Prostate gland (tissue), 2 donors: ENCODE data around the gene IL12RB2.

ENCODE experiments used
- POLR2A ChIP-seq: fragments of 450-650 bp; IDR thresholded peaks from one replicate; pipeline ENCODE4 v1.6.1; 2016; ENCODE audit warnings: antibody characterized with exemption, mild to moderate bottlenecking
- POLR2AphosphoS5 ChIP-seq: sonication (generic); formaldehyde crosslinking; IDR thresholded peaks from one replicate; pipeline ENCODE4 v1.6.1; 2017; ENCODE audit warnings: antibody characterized with exemption
- TF ChIP-seq, protein P1 (sequence below), 4 experiments: fragments of 200-600 bp in 2 of 4; fragments of 450-650 bp in 2 of 4; sonication (generic) in 2 of 4; IDR thresholded peaks; 1 replicate in 3 of 4; 2 replicates in 1 of 4; pipeline ENCODE4 v1.5.1; 2016 to 2019; ENCODE audit warnings: antibody characterized with exemption in 4 of 4, mild to moderate bottlenecking in 2 of 4, moderate library complexity in 2 of 4

DNA sequence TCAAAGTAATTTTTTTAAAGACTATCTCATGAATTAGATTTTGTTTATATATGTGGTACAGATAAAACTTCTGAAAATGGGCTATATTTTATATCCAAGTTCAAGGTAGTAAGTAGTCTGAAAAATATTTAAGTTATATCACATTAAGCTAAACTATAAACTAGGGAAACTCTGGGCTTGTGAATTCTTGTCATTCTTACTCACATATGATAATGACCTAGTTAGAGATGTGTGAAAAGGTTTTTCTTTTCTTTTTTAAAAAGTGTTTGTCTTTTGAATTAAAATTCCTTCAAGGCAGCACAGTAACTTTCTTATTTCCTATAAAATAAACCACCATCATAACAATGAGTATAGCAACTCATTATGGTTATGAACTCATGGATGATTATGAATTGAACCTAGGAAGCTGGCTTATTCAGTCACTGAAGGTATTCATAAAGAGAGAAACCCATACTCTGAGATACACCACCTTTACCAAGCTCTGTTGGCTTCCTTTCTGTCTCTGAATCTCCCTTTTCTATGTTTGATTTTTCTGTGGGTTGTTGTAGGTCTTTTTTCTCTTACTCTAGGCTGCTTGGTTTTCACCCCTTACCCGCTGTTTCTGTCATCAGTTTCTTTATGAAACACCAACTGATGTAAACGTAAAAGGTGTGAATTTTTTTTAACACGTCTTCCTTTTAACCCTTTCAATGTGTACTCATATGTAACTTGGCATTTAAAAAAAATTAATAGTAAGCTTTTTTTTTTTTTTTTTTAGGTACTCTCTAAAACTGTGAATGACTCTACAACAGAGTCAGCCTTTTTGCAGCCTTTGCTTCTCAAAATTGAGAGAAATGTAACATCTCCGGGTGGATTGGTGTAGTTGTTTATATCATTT, 25.2 kb downstream of the IL12RB2 start:
- TF ChIP-seq POLR2AphosphoS5 (no peak), POLR2A (no peak)
- TF ChIP-seq, protein P1, sequence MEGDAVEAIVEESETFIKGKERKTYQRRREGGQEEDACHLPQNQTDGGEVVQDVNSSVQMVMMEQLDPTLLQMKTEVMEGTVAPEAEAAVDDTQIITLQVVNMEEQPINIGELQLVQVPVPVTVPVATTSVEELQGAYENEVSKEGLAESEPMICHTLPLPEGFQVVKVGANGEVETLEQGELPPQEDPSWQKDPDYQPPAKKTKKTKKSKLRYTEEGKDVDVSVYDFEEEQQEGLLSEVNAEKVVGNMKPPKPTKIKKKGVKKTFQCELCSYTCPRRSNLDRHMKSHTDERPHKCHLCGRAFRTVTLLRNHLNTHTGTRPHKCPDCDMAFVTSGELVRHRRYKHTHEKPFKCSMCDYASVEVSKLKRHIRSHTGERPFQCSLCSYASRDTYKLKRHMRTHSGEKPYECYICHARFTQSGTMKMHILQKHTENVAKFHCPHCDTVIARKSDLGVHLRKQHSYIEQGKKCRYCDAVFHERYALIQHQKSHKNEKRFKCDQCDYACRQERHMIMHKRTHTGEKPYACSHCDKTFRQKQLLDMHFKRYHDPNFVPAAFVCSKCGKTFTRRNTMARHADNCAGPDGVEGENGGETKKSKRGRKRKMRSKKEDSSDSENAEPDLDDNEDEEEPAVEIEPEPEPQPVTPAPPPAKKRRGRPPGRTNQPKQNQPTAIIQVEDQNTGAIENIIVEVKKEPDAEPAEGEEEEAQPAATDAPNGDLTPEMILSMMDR (IDR thresholded peaks at IDR 0.05): no peak
